Lung (tissue), 12 donors: ENCODE results near the gene CD244. TPM values are rescaled to one million over a fixed set of nuclear protein-coding genes. Genes with fewer than 3 reads are reported as not detected.

Source experiments
- ATAC-seq: fragments of 200-7000 bp; cut with Tn5 transposase; one replicate; pipeline ENCODE4 v1.9.1; 2020; ENCODE audit warnings: moderate number of reproducible peaks; ENCODE audit not compliant: insufficient read depth, low FRiP score
- DNase-seq, 3 donors: peaks; one replicate each; pipeline ENCODE4 v3.0.0-alpha.2; 2013 to 2017
- H3K27ac ChIP-seq, 2 donors: one replicate each; pipeline ENCODE4 v1.5.1; 2013; ENCODE audit warnings: mild to moderate bottlenecking in 2 of 2, moderate library complexity in 2 of 2, control low read depth in 1 of 2, inconsistent platforms in 1 of 2, low read depth in 1 of 2, low read length in 1 of 2
- H3K27me3 ChIP-seq, 3 donors: one replicate each; pipeline ENCODE4 v1.5.1; 2013; ENCODE audit warnings: low read length in 2 of 3; ENCODE audit not compliant: control insufficient read depth in 3 of 3, insufficient read depth in 3 of 3
- H3K36me3 ChIP-seq, 4 donors: one replicate each; pipeline ENCODE4 v1.5.1; 2013; ENCODE audit warnings: low read length in 4 of 4, mild to moderate bottlenecking in 1 of 4, moderate library complexity in 1 of 4; ENCODE audit not compliant: control insufficient read depth in 4 of 4, insufficient read depth in 4 of 4
- H3K4me1 ChIP-seq, 5 donors: one replicate each; pipeline ENCODE4 v1.5.1; 2013; ENCODE audit warnings: low read length in 5 of 5, mild to moderate bottlenecking in 2 of 5, moderate library complexity in 1 of 5; ENCODE audit not compliant: control insufficient read depth in 5 of 5, insufficient read depth in 5 of 5
- H3K4me3 ChIP-seq: one replicate; pipeline ENCODE4 v1.5.1; 2013; ENCODE audit warnings: mild to moderate bottlenecking, control low read depth, moderate library complexity
- H3K9ac ChIP-seq, 2 donors: one replicate each; pipeline ENCODE4 v1.5.1; 2013; ENCODE audit warnings: low read length in 2 of 2, control low read depth in 1 of 2; ENCODE audit not compliant: insufficient read depth in 1 of 2
- H3K9me3 ChIP-seq, 4 donors: one replicate each; pipeline ENCODE4 v1.5.1; 2013; ENCODE audit warnings: low read length in 3 of 4, mild to moderate bottlenecking in 1 of 4, moderate library complexity in 1 of 4; ENCODE audit not compliant: control insufficient read depth in 4 of 4, insufficient read depth in 3 of 4
- CTCF ChIP-seq: IDR thresholded peaks from 2 replicates; pipeline ENCODE4 v1.5.1; 2012; ENCODE audit warnings: mild to moderate bottlenecking; ENCODE audit errors: control extremely low read depth, extremely low read depth
- WGBS, 2 donors: extraction: QIAGEN DNeasy Blood & Tissue Kit; methylation state at CpG; one replicate each; pipeline ENCODE4 v1.1.7; 2013; 5-methylcytosine and 5-hydroxymethylcytosine counted together
- polyA plus RNA-seq, 2 donors: library from polyadenylated mRNA; stranded (reverse); fragments of 200-250 nt; gene quantifications; one replicate each; pipeline ENCODE4 v1.2.1, GENCODE V29; 2013
- total RNA-seq, 2 donors: library from RNA; depleted of rRNA in 1 of 2; stranded (reverse); fragments of >200 nt in 1 of 2; gene quantifications; one replicate each; pipeline ENCODE4 v1.2.1, GENCODE V29; 2014 to 2021
- donor health status: control.
- donor health status: control.
- donor health status: Bipolar disorder and iron deficiency.
- donor health status: healthy.
- donor health status: DM: yes; HTN: yes; CAD: no.

The CD244 gene
- total and polyA plus RNA-seq, 4 donors: 0.57 to 3.2 (median 2.3) TPM

DNA sequence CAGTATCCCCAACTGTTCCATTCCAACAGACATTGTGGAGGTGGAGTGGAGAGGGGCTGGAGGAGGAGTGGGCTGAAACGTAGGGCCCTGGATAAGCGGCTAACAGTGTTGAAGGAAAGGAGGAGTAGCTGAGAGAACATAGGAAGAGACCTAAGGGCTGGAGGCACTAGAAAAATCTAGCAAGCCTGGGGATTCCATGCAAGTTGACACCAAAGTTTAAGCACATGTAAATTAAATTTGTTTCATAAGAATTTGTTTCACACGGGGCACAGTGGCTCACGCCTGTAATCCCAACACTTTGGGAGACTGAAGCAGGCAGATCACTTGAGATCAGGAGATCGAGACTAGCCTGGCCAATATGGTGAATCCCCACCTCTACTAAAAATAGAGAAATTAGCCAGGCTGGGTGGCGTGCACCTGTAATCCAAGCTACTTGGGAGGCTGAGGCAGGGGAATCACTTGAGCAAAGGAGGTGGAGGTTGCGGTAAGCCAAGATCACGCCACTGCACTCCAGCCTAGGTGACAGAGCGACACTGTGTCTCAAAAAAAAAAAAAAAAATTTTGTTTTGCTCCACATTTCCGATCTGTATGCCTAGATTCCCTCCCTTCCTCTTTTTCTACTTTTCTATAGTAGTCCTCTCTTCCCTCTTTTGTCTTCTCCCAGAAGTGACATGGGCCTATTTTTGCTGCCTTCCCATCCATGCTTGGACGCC is 530 bp upstream of the CD244 start:
- Histone ChIP-seq H3K9me3 (no peaks in the 10 kb centered on the region), H3K4me1 (peaks cover 0 to 1% (median 0%) of the 10 kb centered on the region in 5 donors), H3K27ac (no peak overlapping the region), H3K9ac (no peak overlapping the region), H3K4me3 (no peak overlapping the region), H3K36me3 (no peaks in the 10 kb centered on the region), H3K27me3 (no peaks in the 10 kb centered on the region)
- no peak for ATAC-seq
- no peak for DNase-seq
- no peak for TF ChIP-seq CTCF
- WGBS, 2 donors: 41 to 68% methylated on average over 11 of the region's 11 CpGs

DNA sequence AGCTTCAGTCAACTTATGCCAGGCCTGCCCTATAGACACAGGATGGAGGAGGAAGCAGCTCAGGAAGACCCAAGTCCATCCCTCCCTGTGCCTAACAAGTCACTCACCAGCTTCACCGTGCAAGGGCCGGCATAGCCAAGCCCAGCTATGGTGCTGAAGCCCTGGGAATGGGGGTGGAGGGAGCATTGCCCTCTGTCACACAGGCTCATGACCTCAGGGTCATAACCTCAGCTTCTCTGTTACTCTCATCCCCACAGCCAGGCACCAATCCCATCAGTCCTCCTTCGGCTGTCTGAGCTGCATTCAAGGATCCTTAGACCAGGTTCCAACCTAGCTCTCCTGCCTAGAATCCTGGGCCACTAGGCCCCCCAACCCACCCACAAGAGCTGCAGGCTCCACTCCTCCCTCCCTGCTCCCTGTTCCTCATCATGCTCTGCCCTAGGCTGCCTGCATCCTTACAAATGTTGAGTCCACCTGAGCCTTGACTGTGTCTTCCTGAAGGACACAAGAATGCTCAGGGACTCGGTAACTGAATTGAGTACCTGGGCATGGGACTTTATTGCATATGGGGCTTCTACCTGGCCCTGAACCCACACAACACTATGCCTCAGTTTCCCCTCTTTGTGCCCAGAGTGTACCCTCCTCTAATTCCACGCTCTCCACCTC is 1.7 kb downstream of the CD244 start:
- no peaks in the 10 kb centered on the region for H3K36me3 ChIP-seq
- no peaks in the 10 kb centered on the region for H3K9me3 ChIP-seq
- no peak for TF ChIP-seq CTCF
- no peak overlapping the region for H3K4me3 ChIP-seq
- peaks cover 0 to 1% (median 0%) of the 10 kb centered on the region in 5 donors for H3K4me1 ChIP-seq
- DNase-seq: no peak
- 54 to 63% methylated on average over 5 of the region's 5 CpGs for WGBS, 2 donors
- H3K27ac ChIP-seq: no peak overlapping the region
- H3K27me3 ChIP-seq: no peaks in the 10 kb centered on the region
- no peak overlapping the region for H3K9ac ChIP-seq
- no peak for ATAC-seq

DNA sequence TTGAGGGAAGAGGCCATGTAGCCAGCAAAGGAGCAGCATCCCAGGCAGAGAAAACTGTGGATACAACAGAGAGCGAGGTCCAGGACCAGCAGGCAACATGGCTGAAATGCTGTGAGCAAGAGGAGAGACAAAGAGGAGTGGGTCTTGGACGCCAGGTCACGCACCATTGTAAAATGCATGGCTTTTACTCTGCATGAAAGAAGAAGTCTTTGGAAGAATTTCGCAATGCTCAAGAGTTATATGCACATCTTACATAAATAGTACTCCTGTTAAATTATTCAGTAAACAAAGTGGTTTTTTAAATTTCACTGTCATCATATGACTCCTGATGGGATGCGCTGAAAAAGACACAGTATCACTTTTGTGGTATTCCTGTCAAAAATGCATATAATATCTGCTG is 3.5 kb downstream of the CD244 start:
- no peak for TF ChIP-seq CTCF
- Histone ChIP-seq H3K9ac (no peak overlapping the region), H3K4me3 (no peak overlapping the region), H3K9me3 (no peaks in the 10 kb centered on the region), H3K27me3 (no peaks in the 10 kb centered on the region), H3K4me1 (peaks cover 0 to 1% (median 0%) of the 10 kb centered on the region in 5 donors), H3K27ac (no peak overlapping the region), H3K36me3 (no peaks in the 10 kb centered on the region)
- ATAC-seq: no peak
- 47 to 73% methylated on average over 5 of the region's 5 CpGs for WGBS, 2 donors
- no peak for DNase-seq
